Endodermal cell (in vitro differentiated cells): ENCODE measurements around the gene GPR15LG. TPM values are rescaled to one million over a fixed set of nuclear protein-coding genes. Genes with fewer than 3 reads are reported as not detected.

Experiments used
- DNase-seq: peaks from one replicate; pipeline ENCODE4 v3.0.0-alpha.2; 2017
- H3K27ac ChIP-seq: 2 replicates; pipeline ENCODE4 v1.5.1; 2013; ENCODE audit warnings: mild to moderate bottlenecking, low read depth, low read length, moderate library complexity
- H3K27me3 ChIP-seq: 2 replicates; pipeline ENCODE4 v1.6.1; 2013; ENCODE audit warnings: mild to moderate bottlenecking, low read length, moderate library complexity; ENCODE audit not compliant: insufficient read depth, control insufficient read depth, poor library complexity, severe bottlenecking
- H3K36me3 ChIP-seq: 2 replicates; pipeline ENCODE4 v1.7.0; 2013; ENCODE audit warnings: mild to moderate bottlenecking, low read length, moderate library complexity; ENCODE audit not compliant: control insufficient read depth, insufficient read depth
- H3K4me1 ChIP-seq: one replicate; pipeline ENCODE4 v1.7.0; 2013; ENCODE audit warnings: low read length; ENCODE audit not compliant: control insufficient read depth, insufficient read depth
- H3K4me3 ChIP-seq: 2 replicates; pipeline ENCODE4 v1.5.1; 2013; ENCODE audit warnings: mild to moderate bottlenecking, low read length, moderate library complexity
- H3K9ac ChIP-seq: 2 replicates; pipeline ENCODE4 v1.6.1; 2013; ENCODE audit warnings: mild to moderate bottlenecking, low read length, moderate library complexity; ENCODE audit not compliant: poor library complexity, severe bottlenecking; ENCODE audit errors: extremely low read depth
- H3K9me3 ChIP-seq: 2 replicates; pipeline ENCODE4 v1.6.1; 2013; ENCODE audit warnings: mild to moderate bottlenecking, low read length, moderate library complexity; ENCODE audit not compliant: control insufficient read depth
- H3K27ac Mint-ChIP-seq: 2 replicates; pipeline ENCODE4 v1.8.0; 2020; ENCODE audit warnings: mixed read lengths
- H3K27me3 Mint-ChIP-seq: 2 replicates; pipeline ENCODE4 v1.8.0; 2021; ENCODE audit warnings: mild to moderate bottlenecking, mixed read lengths; ENCODE audit not compliant: insufficient read depth
- H3K36me3 Mint-ChIP-seq: 2 replicates; pipeline ENCODE4 v1.8.0; 2020; ENCODE audit warnings: low read depth, mixed read lengths
- H3K4me1 Mint-ChIP-seq: 2 replicates; pipeline ENCODE4 v1.8.0; 2020; ENCODE audit warnings: mixed read lengths
- H3K4me3 Mint-ChIP-seq: 2 replicates; pipeline ENCODE4 v1.8.0; 2020; ENCODE audit warnings: mild to moderate bottlenecking, moderate library complexity, mixed read lengths
- H3K9me3 Mint-ChIP-seq: 2 replicates; pipeline ENCODE4 v1.8.0; 2020; ENCODE audit warnings: mild to moderate bottlenecking, mixed read lengths
- WGBS, 2 experiments: methylation state at CpG; one replicate each; pipeline versions ENCODE4 v1.1.5 to v1.1.7; 2013; ENCODE audit warnings: missing lambda C conversion rate in 2 of 2, mixed read lengths in 1 of 2; ENCODE audit not compliant: insufficient coverage in 1 of 2, insufficient read length in 1 of 2; 5-methylcytosine and 5-hydroxymethylcytosine counted together
- total RNA-seq, 2 donors: library from RNA; stranded (reverse); fragmentation: NEBNext Ultra II Directional in 1 of 2; extraction: Animal tissue kit (Norgen Biotek cat#: 25700) in 1 of 2; gene quantifications; 2 replicates in 1 of 2; 3 replicates in 1 of 2; pipeline ENCODE4 v1.2.1, GENCODE V29; 2021
- TF ChIP-seq, protein P1 (sequence below): fragments of 200-600 bp; sonication (generic); conservative IDR thresholded peaks from 2 replicates; pipeline ENCODE4 v1.5.0; 2021; ENCODE audit warnings: antibody characterized with exemption, mild to moderate bottlenecking

GPR15LG gene
- total RNA-seq, 2 donors from 2014 or later: not detected

DNA sequence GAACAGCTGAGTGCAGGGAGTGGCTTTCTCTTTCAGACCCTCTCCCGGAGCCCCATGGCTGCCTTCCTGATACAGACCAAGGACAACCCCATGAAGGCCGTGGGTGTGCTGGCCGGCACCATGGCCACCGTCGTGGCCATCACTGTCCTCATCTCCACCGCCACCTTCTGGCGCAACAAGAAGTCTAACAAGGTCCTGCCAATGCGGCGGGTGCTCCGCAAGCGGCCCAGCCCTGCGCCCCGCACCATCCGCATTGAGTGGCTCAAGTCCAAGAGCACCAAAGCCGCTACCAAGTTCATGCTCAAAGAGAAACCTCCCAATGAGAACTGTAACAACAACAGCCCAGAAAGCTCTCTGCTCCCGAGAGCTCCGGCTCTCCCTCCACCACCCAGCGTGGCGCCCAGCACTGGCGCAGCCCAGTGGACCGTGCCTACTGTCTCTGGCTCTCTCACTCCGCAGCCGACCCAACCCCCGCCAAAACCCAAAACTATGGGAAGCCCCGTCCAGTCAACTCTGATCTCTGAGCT, 40.5 kb downstream of the GPR15LG start:
- no peaks in the 10 kb centered on the region for H3K27me3 Mint-ChIP-seq
- WGBS, 2 experiments: 94 to 98% methylated on average over 16 to 25 of the region's 25 CpGs
- no peaks in the 10 kb centered on the region for H3K36me3 ChIP-seq
- no peaks in the 10 kb centered on the region for H3K27me3 ChIP-seq
- no peaks in the 10 kb centered on the region for H3K4me1 Mint-ChIP-seq
- H3K4me3 Mint-ChIP-seq: no peak overlapping the region
- DNase-seq: no peak
- no peaks in the 10 kb centered on the region for H3K9me3 Mint-ChIP-seq
- H3K9me3 ChIP-seq: no peaks in the 10 kb centered on the region
- no peak overlapping the region for H3K9ac ChIP-seq
- H3K4me1 ChIP-seq: no peaks in the 10 kb centered on the region
- H3K27ac Mint-ChIP-seq: no peak overlapping the region
- no peaks in the 10 kb centered on the region for H3K36me3 Mint-ChIP-seq
- TF ChIP-seq, protein P1, sequence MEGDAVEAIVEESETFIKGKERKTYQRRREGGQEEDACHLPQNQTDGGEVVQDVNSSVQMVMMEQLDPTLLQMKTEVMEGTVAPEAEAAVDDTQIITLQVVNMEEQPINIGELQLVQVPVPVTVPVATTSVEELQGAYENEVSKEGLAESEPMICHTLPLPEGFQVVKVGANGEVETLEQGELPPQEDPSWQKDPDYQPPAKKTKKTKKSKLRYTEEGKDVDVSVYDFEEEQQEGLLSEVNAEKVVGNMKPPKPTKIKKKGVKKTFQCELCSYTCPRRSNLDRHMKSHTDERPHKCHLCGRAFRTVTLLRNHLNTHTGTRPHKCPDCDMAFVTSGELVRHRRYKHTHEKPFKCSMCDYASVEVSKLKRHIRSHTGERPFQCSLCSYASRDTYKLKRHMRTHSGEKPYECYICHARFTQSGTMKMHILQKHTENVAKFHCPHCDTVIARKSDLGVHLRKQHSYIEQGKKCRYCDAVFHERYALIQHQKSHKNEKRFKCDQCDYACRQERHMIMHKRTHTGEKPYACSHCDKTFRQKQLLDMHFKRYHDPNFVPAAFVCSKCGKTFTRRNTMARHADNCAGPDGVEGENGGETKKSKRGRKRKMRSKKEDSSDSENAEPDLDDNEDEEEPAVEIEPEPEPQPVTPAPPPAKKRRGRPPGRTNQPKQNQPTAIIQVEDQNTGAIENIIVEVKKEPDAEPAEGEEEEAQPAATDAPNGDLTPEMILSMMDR: no peak
- no peak overlapping the region for H3K4me3 ChIP-seq
- no peak overlapping the region for H3K27ac ChIP-seq

DNA sequence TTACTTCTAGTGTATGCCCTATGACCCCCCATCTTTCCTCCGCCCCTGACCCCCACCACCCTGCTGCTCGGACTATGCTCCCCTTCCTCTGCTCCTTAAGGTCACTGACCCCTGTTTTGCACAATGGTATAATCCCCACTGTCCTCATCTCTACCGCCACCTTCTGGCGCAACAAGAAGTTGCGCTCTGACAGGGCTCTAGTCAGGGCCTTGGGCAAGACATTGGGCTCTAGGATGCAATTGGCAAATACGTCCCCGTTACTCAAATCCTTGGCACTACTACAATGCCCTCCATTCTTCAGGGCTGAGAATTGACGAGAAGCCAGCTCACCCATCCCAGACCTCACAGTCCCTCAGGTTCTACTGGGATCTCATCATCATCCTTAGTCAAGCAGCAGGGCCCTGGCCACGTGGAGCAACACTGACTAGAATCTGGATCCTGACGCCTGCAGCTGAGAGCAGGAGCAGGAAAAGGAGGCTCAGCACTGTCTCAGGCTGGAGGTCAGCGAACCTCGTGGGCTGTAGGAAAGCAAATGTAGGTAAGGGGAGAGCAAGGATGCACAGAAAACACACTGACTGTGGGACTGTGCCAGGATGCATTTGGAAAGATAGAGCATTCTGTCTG, 41.1 kb downstream of the GPR15LG start:
- 71 to 90% methylated on average over 9 to 12 of the region's 12 CpGs for WGBS, 2 experiments
- H3K4me1 ChIP-seq: no peaks in the 10 kb centered on the region
- no peaks in the 10 kb centered on the region for H3K9me3 Mint-ChIP-seq

DNA sequence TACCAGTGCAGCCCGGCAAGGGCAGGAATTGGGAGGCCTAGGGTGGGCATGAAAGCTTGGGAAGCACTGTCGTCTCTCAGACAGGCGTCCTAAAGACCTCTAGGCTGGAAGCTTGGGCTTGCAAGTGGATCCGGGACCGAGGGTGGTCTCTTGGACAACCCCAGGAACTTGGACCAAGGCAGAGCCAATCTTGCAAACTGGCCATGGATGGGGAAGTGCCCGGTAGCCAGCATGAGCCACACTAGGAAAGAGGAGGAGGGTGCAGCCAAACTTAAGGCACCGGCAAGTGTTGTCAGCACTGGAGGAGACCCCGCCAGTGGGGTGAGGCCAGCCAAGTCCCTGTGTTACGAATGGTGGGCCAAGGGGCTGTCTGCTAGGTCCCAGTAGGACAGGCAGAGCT, 43.2 kb downstream of the GPR15LG start:
- 90 to 93% methylated on average over 6 to 9 of the region's 9 CpGs for WGBS, 2 experiments
- no peaks in the 10 kb centered on the region for H3K36me3 ChIP-seq
- no peaks in the 10 kb centered on the region for H3K27me3 Mint-ChIP-seq
- no peak for DNase-seq
- no peaks in the 10 kb centered on the region for H3K36me3 Mint-ChIP-seq
- H3K9me3 ChIP-seq: no peaks in the 10 kb centered on the region
- no peak overlapping the region for H3K4me3 ChIP-seq
- TF ChIP-seq, protein P1: no peak
- H3K4me1 Mint-ChIP-seq: no peaks in the 10 kb centered on the region
- H3K9me3 Mint-ChIP-seq: no peaks in the 10 kb centered on the region
- H3K9ac ChIP-seq: no peak overlapping the region
- no peak overlapping the region for H3K4me3 Mint-ChIP-seq
- H3K27me3 ChIP-seq: peaks cover 19% of the 10 kb centered on the region
- no peak overlapping the region for H3K27ac Mint-ChIP-seq
- H3K4me1 ChIP-seq: no peaks in the 10 kb centered on the region
- H3K27ac ChIP-seq: no peak overlapping the region

More for the DNA sequence above, 41.1 kb downstream of the GPR15LG start:
- Mint-ChIP-seq H3K4me3 (no peak overlapping the region), H3K27me3 (no peaks in the 10 kb centered on the region), H3K36me3 (no peaks in the 10 kb centered on the region), H3K27ac (no peak overlapping the region), H3K4me1 (no peaks in the 10 kb centered on the region)
- Histone ChIP-seq H3K9me3 (no peaks in the 10 kb centered on the region), H3K27ac (no peak overlapping the region), H3K36me3 (no peaks in the 10 kb centered on the region), H3K9ac (no peak overlapping the region), H3K4me3 (no peak overlapping the region), H3K27me3 (no peaks in the 10 kb centered on the region)
- DNase-seq: peak; percentile 91
- TF ChIP-seq, protein P1: peak; percentile 78
